PC-3 (cell line): ENCODE data around the gene BHLHE40. TPM values are rescaled to one million over a fixed set of nuclear protein-coding genes. Genes with fewer than 3 reads are reported as not detected.

Source experiments
- ATAC-seq: fragments of 200-7000 bp; cut with Tn5 transposase; 2 replicates; pipeline ENCODE4 v1.9.1; 2020; ENCODE audit warnings: mild to moderate bottlenecking, moderate library complexity
- BruUV-seq: library from RNA; stranded (reverse); fragments of 400-500 nt; replicated peaks from 2 replicates; lab custom pipeline; 2021; lab: Mats Ljungman, UMichigan
- CTCF ChIA-PET: fragments of 300-600 bp; sonication (Branson Sonifier 250); formaldehyde crosslinking; loops from one replicate; lab custom pipeline; 2022; ENCODE audit warnings: antibody characterized with exemption; lab: Charles Lee
- POLR2A ChIA-PET: fragments of 300-600 bp; sonication (Branson Sonifier 250); formaldehyde crosslinking; loops from one replicate; lab custom pipeline; 2022; ENCODE audit warnings: antibody characterized with exemption; ENCODE audit not compliant: unreplicated experiment; lab: Charles Lee
- DNase-seq: peaks from one replicate; pipeline ENCODE4 v3.0.0-alpha.2; 2015
- H2AFZ ChIP-seq: fragments of 300-600 bp; sonication (generic); 2 replicates; pipeline ENCODE4 v1.6.0; 2016; ENCODE audit warnings: antibody characterized with exemption, low read length
- H3F3A ChIP-seq: fragments of 300-600 bp; sonication (generic); one replicate; pipeline ENCODE4 v1.6.0; 2017; ENCODE audit warnings: antibody characterized with exemption, low read length, control low read depth, mild to moderate bottlenecking; ENCODE audit not compliant: unreplicated experiment
- H3K27ac ChIP-seq: fragments of 300-600 bp; sonication (generic); 2 replicates; pipeline ENCODE4 v1.5.1; 2016; ENCODE audit warnings: mild to moderate bottlenecking, low read length
- H3K27me3 ChIP-seq: fragments of 300-600 bp; sonication (generic); 2 replicates; pipeline ENCODE4 v1.6.1; 2016; ENCODE audit warnings: low read length, mixed read lengths
- H3K36me3 ChIP-seq: fragments of 300-600 bp; sonication (generic); 2 replicates; pipeline ENCODE4 v1.6.1; 2016; ENCODE audit warnings: low read depth, mixed run types, low read length, mixed read lengths
- H3K4me1 ChIP-seq: fragments of 300-600 bp; sonication (generic); 2 replicates; pipeline ENCODE4 v1.5.1; 2016; ENCODE audit warnings: low read length; ENCODE audit not compliant: insufficient read depth
- H3K4me2 ChIP-seq: fragments of 300-600 bp; sonication (generic); 2 replicates; pipeline ENCODE4 v1.6.0; 2016; ENCODE audit warnings: low read length
- H3K4me3 ChIP-seq: fragments of 300-600 bp; sonication (generic); 2 replicates; pipeline ENCODE4 v1.5.1; 2016; ENCODE audit warnings: mild to moderate bottlenecking, low read length, mixed read lengths
- H3K79me2 ChIP-seq: fragments of 300-600 bp; sonication (generic); 2 replicates; pipeline ENCODE4 v1.6.1; 2017; ENCODE audit warnings: low read length, mixed read lengths
- H3K9ac ChIP-seq: fragments of 300-600 bp; sonication (generic); 2 replicates; pipeline ENCODE4 v1.6.0; 2016; ENCODE audit warnings: mild to moderate bottlenecking, low read length
- H3K9me2 ChIP-seq: fragments of 300-600 bp; sonication (generic); replicated peaks from 2 replicates; pipeline ENCODE4 v1.6.1; 2016; ENCODE audit warnings: mixed run types, low read length, mixed read lengths
- H3K9me3 ChIP-seq: fragments of 300-600 bp; sonication (generic); 2 replicates; pipeline ENCODE4 v1.6.1; 2016; ENCODE audit warnings: low read length, mixed read lengths
- H4K20me1 ChIP-seq: fragments of 300-600 bp; sonication (generic); 2 replicates; pipeline ENCODE4 v1.6.1; 2016; ENCODE audit warnings: low read length, mixed read lengths
- CTCF ChIP-seq: fragments of 300-600 bp; sonication (generic); conservative IDR thresholded peaks from 2 replicates; pipeline ENCODE4 v1.5.1; 2017; ENCODE audit warnings: antibody characterized with exemption, low read depth, mild to moderate bottlenecking, low read length
- EZH2 ChIP-seq: fragments of 300-600 bp; sonication (generic); IDR thresholded peaks from one replicate; pipeline ENCODE4 v1.6.1; 2017; ENCODE audit warnings: antibody characterized with exemption, mild to moderate bottlenecking, low read length; ENCODE audit not compliant: unreplicated experiment
- EZH2phosphoT487 ChIP-seq: fragments of 300-600 bp; sonication (generic); IDR thresholded peaks from 2 replicates; pipeline ENCODE4 v1.6.1; 2018; ENCODE audit warnings: mild to moderate bottlenecking, antibody characterized with exemption, low read length, borderline replicate concordance
- intact Hi-C: fragments of 100-400 bp; cut with micrococcal nuclease; formaldehyde crosslinking; loops from 2 replicates; pipeline ENCODE4 v1.9.0; 2023
- total RNA-seq: library from RNA; depleted of rRNA; stranded (reverse); fragments of >200 nt; gene quantifications from 2 replicates; pipeline ENCODE4 v1.2.3, GENCODE V29; 2014

The BHLHE40 gene
- total RNA-seq, 1 experiment from 2014 or later = 256 TPM

DNA sequence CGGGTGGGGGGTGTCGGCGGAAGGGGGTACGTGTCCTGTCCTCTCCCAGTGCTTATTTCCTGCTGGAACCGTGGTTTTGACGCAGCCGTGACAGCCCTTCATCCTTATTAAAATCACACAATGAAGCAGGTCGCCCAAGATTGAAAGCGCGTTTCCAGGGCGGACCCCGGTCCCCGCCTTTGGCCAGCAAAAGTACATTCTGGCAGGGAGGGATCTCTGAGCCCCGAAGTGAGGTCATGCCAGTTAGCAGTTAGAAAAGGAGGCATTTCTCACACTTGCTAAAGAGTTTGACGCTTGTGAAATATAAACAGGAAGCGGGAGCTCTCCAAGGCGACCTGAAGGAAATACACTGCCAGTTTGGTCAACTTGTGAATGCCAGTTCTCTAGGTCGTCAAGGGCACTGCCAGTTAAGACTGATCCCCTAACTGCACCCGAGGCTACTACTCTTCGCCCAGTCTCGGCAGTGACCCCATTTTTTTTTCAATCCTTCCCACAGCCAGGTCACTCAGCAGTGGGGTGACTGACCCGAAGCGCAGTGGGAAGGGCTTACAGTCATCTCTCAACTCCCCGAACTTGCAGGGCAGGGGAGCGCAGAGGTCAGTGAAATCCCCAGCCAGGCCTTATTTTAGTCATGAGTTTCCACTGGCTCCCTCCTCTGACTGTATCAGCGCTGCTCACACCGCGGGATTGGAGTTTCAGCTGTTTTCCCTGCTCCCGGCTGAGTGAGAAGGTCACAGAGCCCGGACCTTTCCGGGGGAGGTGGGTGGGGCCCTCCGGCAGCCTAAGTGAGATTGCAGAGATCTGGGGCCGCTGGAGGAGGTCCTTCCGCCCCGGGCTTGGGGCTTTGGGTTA is 2.0 kb upstream of the BHLHE40 start:
- ChIA-PET POLR2A (interaction anchor here (0.6 to 4.0 kb wide), 3 partner anchors 45 to 862 kb away, joined by 3 to 32 read pairs (median 5); no protein-coding TSS in a partner anchor), CTCF (interaction anchor here (0.5 to 2.1 kb wide), 5 partner anchors 26 to 257 kb away, joined by 3 to 15 read pairs (median 7); no protein-coding TSS in a partner anchor)
- peak; percentile 5 for ATAC-seq
- Histone ChIP-seq H2AFZ (peak overlapping the region; percentile 45), H3K27ac (peak overlapping the region; percentile 95), H4K20me1 (peaks cover 24% of the 10 kb centered on the region), H3K4me3 (peak overlapping the region; percentile 69), H3K27me3 (no peaks in the 10 kb centered on the region), H3K9me3 (no peaks in the 10 kb centered on the region), H3K79me2 (peaks cover 30% of the 10 kb centered on the region), H3F3A (peaks cover 4% of the 10 kb centered on the region), H3K36me3 (peaks cover 19% of the 10 kb centered on the region), H3K9me2 (no peaks in the 10 kb centered on the region), H3K4me2 (peak overlapping the region; percentile 94), H3K9ac (peak overlapping the region; percentile 95), H3K4me1 (peaks cover 17% of the 10 kb centered on the region)
- TF ChIP-seq EZH2phosphoT487 (no peak), EZH2 (no peak), CTCF (no peak)
- DNase-seq = peak; percentile 63
- no TSS peak for BruUV-seq
- intact Hi-C loops = loop anchor here (5.0 kb wide), 2 partner anchors 145 to 320 kb away; partner anchors contain the start of gene ARL8B

DNA sequence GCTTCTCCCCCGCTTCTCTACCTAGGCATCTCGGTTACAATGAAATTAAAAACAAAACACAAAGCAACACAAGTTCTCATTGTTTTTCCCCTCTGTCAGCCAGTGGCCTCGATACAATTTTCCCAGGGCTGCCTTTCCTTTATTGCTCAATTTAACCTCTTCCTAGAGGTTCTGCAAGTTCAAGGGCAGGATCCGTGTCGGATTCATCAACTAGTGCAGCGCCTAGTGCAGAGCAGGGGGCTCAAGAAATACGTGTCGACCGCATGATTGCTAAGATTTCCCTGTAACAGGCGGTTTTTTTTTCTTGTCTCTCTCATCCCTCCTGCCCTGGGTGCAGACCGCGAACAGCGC is 1.4 kb upstream of the BHLHE40 start:
- H3K4me3 ChIP-seq = peak overlapping the region; percentile 69
- peaks cover 36% of the 10 kb centered on the region for H3K79me2 ChIP-seq
- intact Hi-C loops = loop anchor here (1.0 to 5.0 kb wide), 8 partner anchors 27 to 321 kb away; partner anchors contain the start of gene ARL8B
- no peak for TF ChIP-seq CTCF
- no peak for TF ChIP-seq EZH2phosphoT487
- TF ChIP-seq EZH2 = no peak
- peak overlapping the region; percentile 95 for H3K9ac ChIP-seq
- H3K36me3 ChIP-seq = peaks cover 25% of the 10 kb centered on the region
- H3K4me2 ChIP-seq = peak overlapping the region; percentile 94
- ATAC-seq (no peak), DNase-seq (no peak)
- H3K9me3 ChIP-seq = no peaks in the 10 kb centered on the region
- peaks cover 23% of the 10 kb centered on the region for H3K4me1 ChIP-seq
- CTCF ChIA-PET = interaction anchor here (0.5 to 2.1 kb wide), 3 partner anchors 38 to 257 kb away, joined by 3 to 15 read pairs (median 5); no protein-coding TSS in a partner anchor
- peaks cover 30% of the 10 kb centered on the region for H4K20me1 ChIP-seq
- POLR2A ChIA-PET = interaction anchor here (0.6 to 4.0 kb wide), 4 partner anchors 44 to 861 kb away, joined by 3 to 32 read pairs (median 12); no protein-coding TSS in a partner anchor
- no peaks in the 10 kb centered on the region for H3K27me3 ChIP-seq
- TSS peak; percentile 71 for BruUV-seq
- peak overlapping the region; percentile 95 for H3K27ac ChIP-seq
- H3F3A ChIP-seq = peaks cover 4% of the 10 kb centered on the region
- peak overlapping the region; percentile 45 for H2AFZ ChIP-seq
- H3K9me2 ChIP-seq = no peaks in the 10 kb centered on the region
